DOHH2 (cell line): ENCODE data around the gene PHOSPHO1.

Experiments used
- CTCF ChIP-seq: fragments of 200-600 bp; sonication (generic); IDR thresholded peaks from one replicate; pipeline ENCODE4 v1.5.1; 2014; ENCODE audit warnings: antibody characterized with exemption, mild to moderate bottlenecking, low read depth, low read length; ENCODE audit not compliant: poor library complexity, severe bottlenecking
- EZH2phosphoT487 ChIP-seq: fragments of 200-600 bp; sonication (generic); IDR thresholded peaks from 2 replicates; pipeline ENCODE4 v1.6.1; 2017; ENCODE audit warnings: borderline replicate concordance, mild to moderate bottlenecking, antibody characterized with exemption, low read length, moderate library complexity, mixed read lengths

GRCh38 chr17:49255125-49255524 lies 24.5 kb upstream of the PHOSPHO1 start:
- TF ChIP-seq CTCF (no peak), EZH2phosphoT487 (no peak)
